ENCODE results near the gene EPHB2.
"Not testable (repeated sequence)": the region's sequence is repeated elsewhere in the genome, so short reads cannot be mapped to it uniquely, and the experiment has no call there.

The EPHB2 gene

GRCh38 chr1:22920734-22921451, 210.3 kb downstream of the EPHB2 start:
- DNase-seq = no peak

- DNase-seq = no peak
Measured at GRCh38 chr1:22921452-22922126, 210.9 kb downstream of the EPHB2 start.

GRCh38 chr1:22922640-22923039, 212.0 kb downstream of the EPHB2 start:
- no peak for DNase-seq

GRCh38 chr1:22925111-22925510, 214.5 kb downstream of the EPHB2 start:
- no peak for DNase-seq

- no peak for DNase-seq
Measured at GRCh38 chr1:22930240-22930912, 219.7 kb downstream of the EPHB2 start.

GRCh38 chr1:22932803-22933470, 222.3 kb downstream of the EPHB2 start:
- DNase-seq = no peak

- no peak for DNase-seq
Measured at GRCh38 chr1:22935433-22935832, 224.8 kb downstream of the EPHB2 start.

GRCh38 chr1:22936681-22937080, 226.0 kb downstream of the EPHB2 start:
- no peak for DNase-seq

GRCh38 chr1:22941257-22941656, 230.6 kb downstream of the EPHB2 start:
- DNase-seq = no peak

- DNase-seq = no peak
Measured at GRCh38 chr1:22944346-22945055, 233.9 kb downstream of the EPHB2 start.

GRCh38 chr1:22945171-22945570, 234.5 kb downstream of the EPHB2 start:
- not testable (repeated sequence) for DNase-seq

GRCh38 chr1:22949822-22950331, 239.2 kb downstream of the EPHB2 start:
- no peak for DNase-seq

GRCh38 chr1:22951796-22952195, 241.2 kb downstream of the EPHB2 start:
- DNase-seq = no peak

- DNase-seq = no peak
Measured at GRCh38 chr1:22952694-22953056, 242.0 kb downstream of the EPHB2 start.

- no peak for DNase-seq
Measured at GRCh38 chr1:22953057-22953739, 242.6 kb downstream of the EPHB2 start.

GRCh38 chr1:22953740-22954141, 243.1 kb downstream of the EPHB2 start:
- no peak for DNase-seq

GRCh38 chr1:22955146-22955545, 244.5 kb downstream of the EPHB2 start:
- no peak for DNase-seq

GRCh38 chr1:22957066-22957465, 246.4 kb downstream of the EPHB2 start:
- DNase-seq = no peak

- no peak for DNase-seq
Measured at GRCh38 chr1:22958556-22958955, 247.9 kb downstream of the EPHB2 start.

GRCh38 chr1:22959545-22960360, 249.1 kb downstream of the EPHB2 start:
- no peak for DNase-seq

GRCh38 chr1:22962558-22962957, 251.9 kb downstream of the EPHB2 start:
- no peak for DNase-seq
